ENCODE data around the gene GNAZ.

- no peak for TF ChIP-seq GATA2 (IDR thresholded peaks at IDR 0.05; ENCODE audit: low read depth, low read length)
- no peak for TF ChIP-seq GATA3 (IDR thresholded peaks at IDR 0.05; ENCODE audit: low read depth, low read length)
These were observed 22.6 kb upstream of the GNAZ start for GRCh38 chr22:23047742-23048141.
